ENCODE measurements around the gene MMAA. TPM values are rescaled to one million over a fixed set of nuclear protein-coding genes. Genes with fewer than 3 reads are reported as not detected.
"Not testable (repeated sequence)": the region's sequence is repeated elsewhere in the genome, so short reads cannot be mapped to it uniquely, and the experiment has no call there.

The MMAA gene
- total RNA-seq, 2 donors from 2014 or later = 3.0 to 3.8 TPM

- Histone ChIP-seq H3K4me1 (ENCODE audit: control insufficient read depth in 1 of 2, low read depth in 2 of 2) (peaks cover 6 to 20% of the 10 kb centered on the region in 2 donors), H3K27me3 (replicated peaks; ENCODE audit: insufficient read depth) (no peaks in the 10 kb centered on the region), H3K4me3 (no peak overlapping the region), H3K36me3 (no peaks in the 10 kb centered on the region), H3K9me3 (no peaks in the 10 kb centered on the region), H3K27ac (no peak overlapping the region)
- ATAC-seq (ENCODE audit: insufficient number of reproducible peaks, low FRiP score, low read depth) (no peak), DNase-seq (ENCODE audit: low spot score) (no peak)
- no peak for TF ChIP-seq CTCF (IDR thresholded peaks at IDR 0.05)
Observed at GRCh38 chr4:145635630-145636029, 16.4 kb downstream of the MMAA start.

- Histone ChIP-seq H3K9me3 (no peaks in the 10 kb centered on the region), H3K4me3 (no peak overlapping the region), H3K36me3 (no peaks in the 10 kb centered on the region), H3K27me3 (replicated peaks; ENCODE audit: insufficient read depth) (no peaks in the 10 kb centered on the region), H3K27ac (no peak overlapping the region), H3K4me1 (ENCODE audit: control insufficient read depth in 1 of 2, low read depth in 2 of 2) (peaks cover 6 to 21% of the 10 kb centered on the region in 2 donors)
- DNase-seq (ENCODE audit: low spot score) (no peak), ATAC-seq (ENCODE audit: insufficient number of reproducible peaks, low FRiP score, low read depth) (no peak)
- TF ChIP-seq CTCF (IDR thresholded peaks at IDR 0.05) = no peak
Observed at GRCh38 chr4:145639186-145639698, 20.1 kb downstream of the MMAA start.

- not testable (repeated sequence) for H3K36me3 ChIP-seq; H3K4me3 ChIP-seq; DNase-seq (ENCODE audit: low spot score); H3K27me3 ChIP-seq (replicated peaks; ENCODE audit: insufficient read depth); H3K9me3 ChIP-seq
- peak; percentile 78 for ATAC-seq (ENCODE audit: insufficient number of reproducible peaks, low FRiP score, low read depth)
- peak overlapping the region; percentile 33 to 45 for H3K27ac ChIP-seq
- H3K4me1 ChIP-seq (ENCODE audit: control insufficient read depth in 1 of 2, low read depth in 2 of 2) = peaks cover 6 to 14% of the 10 kb centered on the region in 2 donors
Observed at GRCh38 chr4:145640236-145640635, 21.1 kb downstream of the MMAA start.

GRCh38 chr4:145643295-145643694 is 24.1 kb downstream of the MMAA start:
- Histone ChIP-seq H3K4me1 (ENCODE audit: control insufficient read depth in 1 of 2, low read depth in 2 of 2) (peaks cover 6 to 12% of the 10 kb centered on the region in 2 donors), H3K9me3 (no peaks in the 10 kb centered on the region), H3K27me3 (replicated peaks; ENCODE audit: insufficient read depth) (no peaks in the 10 kb centered on the region), H3K27ac (no peak overlapping the region), H3K36me3 (no peaks in the 10 kb centered on the region), H3K4me3 (no peak overlapping the region)
- no peak for TF ChIP-seq CTCF (IDR thresholded peaks at IDR 0.05)
- DNase-seq (ENCODE audit: low spot score) (no peak), ATAC-seq (ENCODE audit: insufficient number of reproducible peaks, low FRiP score, low read depth) (no peak)

- Histone ChIP-seq H3K4me3 (no peak overlapping the region), H3K4me1 (ENCODE audit: control insufficient read depth in 1 of 2, low read depth in 2 of 2) (peaks cover 6 to 10% of the 10 kb centered on the region in 2 donors), H3K27ac (no peak overlapping the region), H3K27me3 (replicated peaks; ENCODE audit: insufficient read depth) (no peaks in the 10 kb centered on the region), H3K9me3 (no peaks in the 10 kb centered on the region), H3K36me3 (peaks cover 3% of the 10 kb centered on the region)
- DNase-seq (ENCODE audit: low spot score) = no peak
- no peak for ATAC-seq (ENCODE audit: insufficient number of reproducible peaks, low FRiP score, low read depth)
- TF ChIP-seq CTCF (IDR thresholded peaks at IDR 0.05) = no peak
Observed at GRCh38 chr4:145644699-145645098, 25.5 kb downstream of the MMAA start.

GRCh38 chr4:145656156-145656555 is 37.0 kb downstream of the MMAA start:
- Histone ChIP-seq H3K36me3 (no peaks in the 10 kb centered on the region), H3K4me1 (ENCODE audit: control insufficient read depth in 1 of 2, low read depth in 2 of 2) (no peaks in the 10 kb centered on the region), H3K27ac (no peak overlapping the region), H3K4me3 (no peak overlapping the region), H3K27me3 (replicated peaks; ENCODE audit: insufficient read depth) (no peaks in the 10 kb centered on the region), H3K9me3 (no peaks in the 10 kb centered on the region)
- TF ChIP-seq CTCF (IDR thresholded peaks at IDR 0.05) = no peak
- ATAC-seq (ENCODE audit: insufficient number of reproducible peaks, low FRiP score, low read depth) (no peak), DNase-seq (ENCODE audit: low spot score) (no peak)

Measured in thoracic aorta (tissue), 2 donors.